GM12891 (cell line): ENCODE results near the gene TMEM80.

Experiments
- PAX5 ChIP-seq: IDR thresholded peaks from 2 replicates; pipeline ENCODE4 v1.6.1; 2011; ENCODE audit warnings: low read length, moderate library complexity, mild to moderate bottlenecking; ENCODE audit not compliant: insufficient read depth, severe bottlenecking
- POLR2A ChIP-seq: IDR thresholded peaks from 2 replicates; pipeline ENCODE4 v1.6.1; 2011; ENCODE audit warnings: low read depth, low read length, control low read depth
- POLR2AphosphoS5 ChIP-seq: IDR thresholded peaks from 2 replicates; pipeline ENCODE4 v1.6.1; 2011; ENCODE audit warnings: low read depth, low read length, control low read depth
- TAF1 ChIP-seq: IDR thresholded peaks from 2 replicates; pipeline ENCODE4 v1.6.1; 2011; ENCODE audit warnings: low read depth, low read length, control low read depth

DNA sequence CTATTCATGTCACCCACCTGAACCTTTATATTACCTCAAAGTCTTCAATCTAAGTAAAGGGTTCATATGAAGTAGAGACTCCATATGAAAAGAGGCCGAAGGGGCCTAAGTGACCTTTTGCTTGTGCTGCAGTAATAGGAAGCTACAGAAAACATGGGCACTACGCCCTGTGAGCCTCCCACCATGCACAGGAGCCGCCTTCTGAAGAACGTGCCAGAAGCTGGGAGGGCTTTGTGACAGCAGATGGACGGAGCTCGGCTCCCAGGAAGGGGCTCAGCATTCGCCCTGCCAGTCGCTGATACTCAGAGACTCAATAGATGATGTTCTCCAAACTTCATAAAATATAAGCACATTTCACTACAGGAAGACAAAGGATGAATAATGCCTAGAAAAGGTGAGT, 21.8 kb upstream of the TMEM80 start:
- TF ChIP-seq POLR2A (no peak), POLR2AphosphoS5 (no peak), TAF1 (no peak), PAX5 (no peak)
